HG03196 (cell line): Measurements from ENCODE around the gene MMP17.
"Not testable (repeated sequence)": the region's sequence is repeated elsewhere in the genome, so short reads cannot be mapped to it uniquely, and the experiment has no call there.

ENCODE experiments used
- ATAC-seq: cut with Tn5 transposase; IDR thresholded peaks from one replicate; pipeline ENCODE4 v1.9.1; 2021; ENCODE audit not compliant: unreplicated experiment

The MMP17 gene

GRCh38 chr12:131862994-131863710, 35.0 kb downstream of the MMP17 start:
- no peak for ATAC-seq

GRCh38 chr12:131863711-131864396, 35.7 kb downstream of the MMP17 start:
- ATAC-seq: no peak

GRCh38 chr12:131864469-131864868, 36.3 kb downstream of the MMP17 start:
- ATAC-seq: no peak

- no peak for ATAC-seq
These were observed 37.1 kb downstream of the MMP17 start for GRCh38 chr12:131865180-131865875.

GRCh38 chr12:131867471-131867870, 39.3 kb downstream of the MMP17 start:
- no peak for ATAC-seq

GRCh38 chr12:131867891-131868675, 39.9 kb downstream of the MMP17 start:
- ATAC-seq: no peak

- ATAC-seq: no peak
These were observed 41.8 kb downstream of the MMP17 start for GRCh38 chr12:131869871-131870418.

- ATAC-seq: no peak
These were observed 43.5 kb downstream of the MMP17 start for GRCh38 chr12:131871677-131872076.

- ATAC-seq: no peak
These were observed 44.2 kb downstream of the MMP17 start for GRCh38 chr12:131872154-131873051.

- no peak for ATAC-seq
These were observed 45.1 kb downstream of the MMP17 start for GRCh38 chr12:131873293-131873692.

- not testable (repeated sequence) for ATAC-seq
These were observed 46.8 kb downstream of the MMP17 start for GRCh38 chr12:131874972-131875371.

- ATAC-seq: not testable (repeated sequence)
These were observed 49.0 kb downstream of the MMP17 start for GRCh38 chr12:131877216-131877615.

GRCh38 chr12:131878436-131878835, 50.2 kb downstream of the MMP17 start:
- ATAC-seq: not testable (repeated sequence)

- ATAC-seq: no peak
These were observed 54.8 kb downstream of the MMP17 start for GRCh38 chr12:131882804-131883520.

- ATAC-seq: no peak
These were observed 55.3 kb downstream of the MMP17 start for GRCh38 chr12:131883521-131883900.

- not testable (repeated sequence) for ATAC-seq
These were observed 56.9 kb downstream of the MMP17 start for GRCh38 chr12:131885076-131885475.

GRCh38 chr12:131885543-131886057, 57.4 kb downstream of the MMP17 start:
- ATAC-seq: no peak

GRCh38 chr12:131891722-131892121, 63.5 kb downstream of the MMP17 start:
- not testable (repeated sequence) for ATAC-seq
